Measurements from ENCODE around the gene RPS8.
"Not testable (repeated sequence)": the region's sequence is repeated elsewhere in the genome, so short reads cannot be mapped to it uniquely, and the experiment has no call there.

RPS8 gene

DNA sequence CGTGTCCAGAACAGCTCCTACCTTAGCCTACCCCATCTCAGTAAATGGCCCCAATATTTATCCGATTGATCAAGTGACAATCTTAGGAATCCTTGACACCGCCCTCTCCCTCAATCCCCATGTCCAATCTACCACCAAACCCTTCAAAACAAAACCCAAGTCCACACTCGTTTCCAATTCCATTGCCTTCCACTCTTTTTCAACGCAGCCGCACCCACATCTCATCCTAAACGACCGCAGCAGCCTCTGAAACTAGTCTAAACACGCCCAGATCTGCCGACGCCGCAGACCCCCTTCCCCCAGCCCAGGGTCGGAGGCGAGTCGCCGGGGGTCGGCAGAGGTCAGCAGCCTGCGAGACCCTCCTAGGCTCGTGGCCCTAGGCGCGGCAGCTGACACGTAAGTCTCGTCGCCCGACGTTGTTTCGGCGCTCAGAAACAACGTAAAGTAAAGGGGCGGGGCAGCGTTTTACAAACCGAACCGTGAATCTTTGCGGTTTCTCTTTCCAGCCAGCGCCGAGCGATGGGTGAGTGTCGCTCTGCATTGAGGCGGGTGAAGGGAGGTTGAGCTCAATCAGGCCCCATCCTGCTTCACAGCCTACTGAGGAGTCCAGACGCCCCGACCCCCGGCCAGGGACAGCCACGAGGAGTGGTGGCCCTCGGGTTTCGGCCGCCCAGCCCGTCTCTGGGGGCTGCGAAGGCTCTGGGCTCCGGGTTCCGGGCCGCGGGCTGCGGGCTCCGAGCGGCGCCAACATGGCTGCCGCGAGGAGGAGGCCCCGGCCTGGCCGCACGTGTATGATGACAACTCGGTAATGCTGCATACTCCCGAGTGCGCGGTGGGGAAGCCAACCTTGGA lies at the start of gene RPS8:
Gene RPS8, plus strand, starts transcription at position 463 of the 852 bp plus-strand sequence. Its CDS starts 57 bp downstream, at position 520.
- peak; percentile 89 for DNase-seq

DNA sequence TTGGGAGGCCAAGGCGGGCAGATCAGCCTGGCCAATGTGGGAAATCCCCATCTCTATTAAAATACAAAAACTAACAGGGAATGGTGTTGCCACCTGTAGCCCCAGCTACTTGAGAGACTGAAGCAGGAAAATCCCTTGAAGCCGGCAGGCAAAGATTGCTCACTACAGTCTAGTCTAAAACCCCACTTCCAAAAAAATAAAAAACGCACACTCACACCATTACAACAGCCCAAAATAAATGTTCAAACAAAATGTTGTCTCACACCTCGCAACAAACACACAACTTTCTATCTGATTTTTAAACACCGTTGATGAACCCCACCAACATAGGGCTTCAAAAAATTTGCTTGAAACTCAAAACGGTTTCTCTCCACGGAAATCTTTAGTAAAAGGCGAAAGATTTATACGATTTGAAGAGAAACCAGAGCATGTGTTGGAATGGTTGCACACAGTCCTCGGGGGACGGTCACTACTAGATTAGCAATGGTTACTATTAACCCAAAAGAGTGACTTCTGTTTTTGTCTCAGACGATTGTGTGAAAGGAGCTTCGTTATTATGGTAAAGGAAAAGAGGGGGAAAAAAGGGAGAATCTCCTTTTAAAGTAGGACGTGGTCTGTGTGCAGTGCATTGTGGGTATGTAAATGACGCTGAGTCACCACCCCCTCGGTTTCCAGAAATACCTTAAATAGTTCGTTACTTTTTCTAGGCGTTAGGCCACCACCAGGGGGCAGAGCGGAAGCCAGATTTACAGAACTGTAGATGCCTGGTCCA lies 44.4 kb upstream of the RPS8 start, which contains the start of gene RNU5D-1:
Gene RNU5D-1, minus strand, starts transcription at position 430 of the 772 bp plus-strand sequence.
- peak; percentile 95 for DNase-seq

DNA sequence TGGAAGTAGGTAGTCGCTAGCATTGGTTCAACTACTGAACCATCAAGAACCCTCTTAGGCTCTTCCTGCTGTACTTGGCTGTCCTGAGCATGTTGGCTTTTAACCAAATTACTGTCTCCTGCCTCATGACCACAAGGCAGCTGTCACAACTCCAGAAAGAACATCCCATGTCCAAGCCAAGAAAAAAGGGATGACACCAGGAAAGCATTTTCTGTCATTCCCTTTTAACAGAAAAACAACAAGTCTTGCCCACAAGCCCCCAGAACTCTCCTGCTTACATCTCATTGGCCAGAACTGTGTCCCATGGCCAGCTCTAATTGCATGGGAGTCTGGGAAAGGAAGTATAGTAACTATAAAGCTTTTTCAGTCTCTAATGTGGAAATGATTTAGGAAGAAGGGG lies 42.0 kb upstream of the RPS8 start:
- DNase-seq = no peak

DNA sequence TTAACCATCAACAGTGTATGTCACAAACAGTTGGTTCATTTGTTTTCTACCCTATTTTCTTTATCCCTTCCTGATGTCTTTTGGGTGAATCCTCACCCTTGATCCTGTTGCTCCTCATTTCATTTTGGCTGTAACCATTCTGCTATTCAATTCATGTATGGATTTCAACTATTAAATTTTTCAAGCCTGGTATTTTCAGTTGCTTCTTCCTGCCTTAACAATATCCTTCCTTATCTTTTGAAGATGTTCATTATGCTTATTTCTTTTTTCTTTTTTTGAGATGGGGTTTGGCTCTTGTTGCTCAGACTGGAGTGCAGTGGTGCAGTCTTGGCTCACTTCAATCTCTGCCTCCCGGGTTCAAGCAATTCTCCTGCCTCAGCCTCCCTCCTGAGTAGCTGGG lies 41.6 kb upstream of the RPS8 start:
- no peak for DNase-seq

DNA sequence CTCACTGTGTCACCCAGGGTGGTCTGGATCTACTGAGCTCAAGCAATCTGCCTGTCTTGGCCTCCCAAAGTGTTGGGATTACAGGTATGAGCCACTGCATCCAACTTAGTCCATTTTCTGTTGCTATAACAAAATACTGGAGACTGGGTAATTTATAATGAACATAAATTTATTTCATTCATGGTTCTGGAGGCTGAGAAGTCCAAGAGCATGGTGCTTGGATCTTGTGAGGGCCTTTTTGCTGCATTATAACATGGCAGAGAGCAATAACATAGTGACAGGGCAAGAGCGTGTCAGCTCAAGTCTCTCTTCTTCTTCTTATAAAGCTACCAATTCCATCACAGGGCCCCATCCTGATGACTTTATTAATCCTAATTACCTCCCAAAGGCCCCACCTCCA lies 39.3 kb upstream of the RPS8 start:
- DNase-seq = no peak

DNA sequence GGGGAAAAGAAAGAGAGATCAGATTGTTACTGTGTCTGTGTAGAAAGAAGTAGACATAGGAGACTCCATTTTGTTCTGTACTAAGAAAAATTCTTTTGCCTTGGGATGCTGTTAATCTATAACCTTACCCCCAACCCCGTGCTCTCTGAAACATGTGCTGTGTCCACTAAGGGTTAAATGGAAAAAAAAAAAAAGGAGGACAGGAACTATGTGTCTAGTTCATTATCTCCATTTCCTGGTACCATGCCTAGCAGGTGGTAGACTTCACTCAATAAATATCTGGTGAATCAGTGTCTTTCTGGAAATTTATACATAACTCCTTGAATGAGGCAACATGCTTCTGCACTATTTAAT lies 36.4 kb upstream of the RPS8 start:
- not testable (repeated sequence) for DNase-seq

DNA sequence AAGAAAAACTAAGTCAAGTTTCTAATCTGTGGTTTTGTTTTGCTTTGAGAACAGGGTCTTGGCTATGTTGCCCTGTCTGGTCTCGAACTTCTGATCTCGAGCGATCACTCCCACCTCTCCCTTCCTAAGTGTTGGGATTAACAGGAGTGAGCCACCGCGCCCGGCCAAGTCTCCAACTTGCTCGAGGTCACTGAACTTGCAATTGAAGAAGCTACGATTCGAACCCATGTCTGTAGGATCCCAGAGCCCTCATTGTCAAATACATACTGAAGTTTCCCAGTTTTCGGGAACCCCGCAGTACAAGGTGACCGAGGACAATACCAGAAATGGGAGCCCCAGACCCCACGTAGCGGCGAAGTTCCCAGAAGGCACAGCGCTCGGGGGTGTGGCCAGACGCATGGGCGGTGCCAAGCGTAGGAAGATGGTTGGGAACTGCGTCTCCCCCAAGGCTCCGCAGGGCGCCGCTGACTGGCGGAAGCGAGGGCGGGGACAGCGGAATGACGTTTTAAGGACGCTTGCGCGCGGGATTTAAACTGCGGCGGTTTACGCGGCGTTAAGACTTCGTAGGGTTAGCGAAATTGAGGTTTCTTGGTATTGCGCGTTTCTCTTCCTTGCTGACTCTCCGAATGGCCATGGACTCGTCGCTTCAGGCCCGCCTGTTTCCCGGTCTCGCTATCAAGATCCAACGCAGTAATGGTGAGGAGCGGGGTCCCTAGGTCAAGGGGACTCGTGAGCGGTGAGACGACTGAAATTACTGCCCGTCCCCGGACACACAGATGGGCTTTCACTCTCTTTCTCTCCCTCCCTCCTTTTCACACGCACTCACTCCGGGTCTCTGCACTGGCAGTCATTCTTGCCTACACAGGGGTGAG lies 35.8 kb upstream of the RPS8 start, which contains the start of gene KIF2C:
Gene KIF2C, plus strand, starts transcription at position 531 of the 872 bp plus-strand sequence. Its CDS starts 96 bp downstream, at position 627.
- DNase-seq = peak; percentile 96

DNA sequence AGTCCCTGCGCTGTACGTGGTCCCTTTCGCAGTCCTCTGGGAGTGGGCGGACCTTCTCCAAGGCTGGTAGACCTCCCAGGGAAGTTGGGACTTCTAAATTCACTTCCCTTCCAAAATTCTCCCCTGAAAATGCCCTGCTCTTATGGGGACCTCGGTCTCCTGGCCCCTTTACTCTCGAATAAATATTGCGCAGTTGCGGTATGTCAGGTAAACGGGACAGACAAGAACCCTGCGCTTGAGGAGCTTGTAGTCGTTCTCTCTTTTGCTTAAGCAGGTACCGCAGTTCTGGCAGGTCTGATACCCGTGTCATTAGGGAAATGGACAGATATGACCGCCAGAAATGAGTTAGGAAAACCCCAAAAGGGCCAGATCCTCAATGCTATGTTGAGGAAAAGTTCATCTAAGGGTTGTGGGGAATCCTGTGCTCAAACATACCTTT lies 35.1 kb upstream of the RPS8 start:
- no peak for DNase-seq

DNA sequence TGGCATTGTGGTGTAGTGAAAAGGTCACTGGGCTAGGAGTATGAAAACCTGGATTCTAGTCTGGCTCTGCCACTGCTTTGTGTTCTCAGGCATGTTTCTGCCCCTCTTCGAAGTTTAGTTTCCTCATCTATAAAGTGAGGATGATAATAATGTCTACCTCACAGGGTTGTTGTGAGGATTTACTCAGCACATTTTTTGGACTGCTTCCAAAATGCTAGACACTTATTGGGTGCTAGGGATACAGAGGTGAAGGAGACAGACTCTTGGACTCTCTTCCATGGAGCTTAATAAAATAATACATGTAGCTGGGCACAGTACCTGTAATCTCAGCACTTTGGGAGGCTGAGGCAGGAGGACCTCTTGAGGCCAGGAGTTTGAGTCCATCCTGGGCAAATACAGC lies 32.1 kb upstream of the RPS8 start:
- no peak for DNase-seq

DNA sequence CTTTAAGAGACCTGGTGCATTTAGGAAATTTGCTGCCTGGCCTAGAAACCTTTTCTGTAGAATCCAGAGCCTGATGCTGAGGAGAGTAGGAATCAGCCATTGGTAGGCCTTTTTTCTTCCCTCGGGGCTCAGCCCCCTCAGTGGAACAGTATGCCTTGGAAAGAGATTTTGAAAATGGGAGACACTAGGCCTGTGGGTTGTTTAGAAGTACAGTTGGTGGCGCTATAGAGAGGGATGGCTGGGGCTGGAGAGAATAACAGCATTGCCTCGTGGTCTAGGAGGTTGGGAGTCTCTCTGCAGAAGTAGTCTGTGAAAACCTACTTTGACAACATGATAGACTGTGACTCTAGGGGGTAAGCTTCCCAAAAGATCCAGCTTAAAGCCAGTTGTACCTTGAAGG lies 27.5 kb upstream of the RPS8 start:
- DNase-seq = no peak

DNA sequence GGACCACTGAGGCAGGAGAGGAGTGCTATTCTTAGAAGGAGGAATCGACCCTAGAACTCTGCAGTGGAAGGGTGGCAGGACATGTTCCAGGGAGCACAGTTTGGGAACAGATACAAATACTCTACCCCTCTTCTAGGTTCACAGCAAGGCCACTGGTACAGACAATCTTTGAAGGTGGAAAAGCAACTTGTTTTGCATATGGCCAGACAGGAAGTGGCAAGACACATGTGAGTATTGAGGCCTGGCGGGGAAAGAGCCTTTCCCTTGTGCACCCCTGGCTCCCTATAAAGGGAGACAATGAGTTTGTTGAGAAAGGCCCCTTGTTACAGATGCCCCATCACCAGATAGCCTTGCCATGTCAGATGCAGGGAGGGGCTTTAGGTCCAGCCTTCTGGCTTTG lies 17.9 kb upstream of the RPS8 start:
- DNase-seq = no peak

DNA sequence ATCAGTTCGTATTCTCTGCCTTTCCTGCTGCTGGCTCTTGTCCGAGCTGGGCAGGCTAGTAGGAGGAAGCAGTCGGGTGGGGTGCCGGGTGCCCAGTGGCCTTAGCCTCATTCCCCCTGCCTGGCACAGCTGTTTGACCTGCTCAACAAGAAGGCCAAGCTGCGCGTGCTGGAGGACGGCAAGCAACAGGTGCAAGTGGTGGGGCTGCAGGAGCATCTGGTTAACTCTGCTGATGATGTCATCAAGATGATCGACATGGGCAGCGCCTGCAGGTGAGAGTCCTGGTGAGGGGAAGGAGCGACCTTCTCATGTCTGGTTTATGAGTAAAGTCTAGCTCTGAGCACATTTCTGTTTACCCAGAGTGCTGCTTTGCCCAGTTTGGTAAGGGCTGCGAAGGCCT lies 16.3 kb upstream of the RPS8 start:
- no peak for DNase-seq

DNA sequence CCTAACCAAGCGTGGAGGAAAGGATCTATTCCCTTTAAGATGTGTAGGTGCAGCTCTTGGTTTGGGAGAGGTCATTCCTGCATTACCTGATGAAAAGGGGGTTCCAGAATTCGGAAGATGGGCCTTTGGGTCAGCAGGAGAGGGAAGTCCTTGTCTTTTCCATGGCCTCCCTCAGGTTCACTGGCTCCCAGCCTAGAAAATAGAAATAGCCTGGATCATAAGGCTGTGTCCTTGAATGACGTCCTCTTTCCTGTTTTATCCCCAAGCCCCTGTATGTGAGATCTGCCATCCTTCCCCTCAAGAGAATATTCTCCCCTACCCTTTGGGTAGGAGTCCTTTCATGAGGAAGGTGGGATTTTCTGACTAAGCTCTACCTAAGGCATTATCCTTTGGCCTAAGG lies 14.5 kb upstream of the RPS8 start:
- no peak for DNase-seq

DNA sequence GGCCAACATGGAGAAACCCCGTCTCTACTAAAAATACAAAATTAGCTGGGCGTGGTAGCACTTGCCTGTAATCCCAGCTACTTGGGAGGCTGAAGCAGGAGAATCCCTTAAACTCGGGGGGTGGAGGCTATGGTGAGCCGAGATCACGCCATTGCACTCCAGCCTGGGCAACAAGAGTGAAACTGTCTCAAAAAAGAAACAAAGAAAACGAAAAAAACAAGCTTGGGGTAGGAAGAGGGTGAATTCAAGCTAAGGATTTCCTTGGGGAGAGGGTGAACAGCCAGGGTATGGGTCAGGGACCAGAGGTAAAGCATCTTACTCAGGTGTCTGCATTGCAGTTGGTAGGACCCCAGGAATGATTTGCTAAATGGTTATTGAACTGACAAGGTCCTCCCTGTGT lies 8.9 kb upstream of the RPS8 start:
- DNase-seq = not testable (repeated sequence)

DNA sequence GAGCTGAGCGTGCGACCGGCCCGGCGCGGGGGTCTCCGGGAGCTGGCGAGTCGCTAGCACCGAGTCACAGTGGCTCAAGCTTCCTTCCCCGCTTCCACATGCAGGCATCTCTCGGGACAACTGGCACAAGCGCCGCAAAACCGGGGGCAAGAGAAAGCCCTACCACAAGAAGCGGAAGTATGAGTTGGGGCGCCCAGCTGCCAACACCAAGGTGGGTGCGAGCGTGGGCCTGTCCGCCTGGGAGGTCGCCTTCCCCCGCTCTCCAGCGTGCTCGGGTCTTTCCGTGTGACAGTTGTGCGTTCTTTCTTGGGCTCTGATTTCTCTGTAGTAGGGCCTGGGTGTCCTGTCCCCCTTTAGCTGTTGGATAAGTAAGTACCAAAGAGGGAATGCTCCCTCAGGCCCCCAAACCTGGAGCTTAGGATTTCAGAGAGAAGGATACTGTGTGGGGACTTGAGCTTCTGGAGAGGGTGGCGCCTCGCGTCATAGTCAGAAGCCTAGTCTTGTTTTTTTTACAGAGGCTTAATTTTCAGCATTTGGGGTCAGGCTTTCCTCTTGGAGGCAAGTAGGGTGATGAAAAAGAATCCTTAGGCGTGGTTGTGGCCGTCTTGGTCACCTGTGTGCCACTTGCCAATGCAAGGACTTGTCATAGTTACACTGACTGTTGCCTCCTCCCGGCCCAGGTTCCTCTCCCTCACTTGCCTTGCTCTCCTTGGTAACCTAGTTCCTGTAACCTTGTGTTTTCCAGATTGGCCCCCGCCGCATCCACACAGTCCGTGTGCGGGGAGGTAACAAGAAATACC lies 790 bp downstream of the RPS8 start:
- DNase-seq = no peak

DNA sequence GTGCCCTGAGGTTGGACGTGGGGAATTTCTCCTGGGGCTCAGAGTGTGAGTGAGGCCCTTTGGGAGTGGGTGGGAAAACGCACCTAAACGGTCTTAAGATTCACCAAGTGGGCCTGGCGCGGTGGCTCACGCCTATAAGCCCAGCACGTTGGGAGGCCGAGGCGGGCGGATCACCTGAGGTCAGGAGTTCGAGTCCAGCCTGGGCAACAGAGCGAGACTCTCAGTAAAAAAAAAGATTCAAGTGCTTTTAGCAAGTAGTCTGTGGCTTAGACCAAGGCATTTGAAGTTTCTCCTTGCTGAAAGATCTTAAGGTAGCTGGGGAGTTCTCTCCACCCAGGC lies 1.4 kb downstream of the RPS8 start:
- DNase-seq = no peak

DNA sequence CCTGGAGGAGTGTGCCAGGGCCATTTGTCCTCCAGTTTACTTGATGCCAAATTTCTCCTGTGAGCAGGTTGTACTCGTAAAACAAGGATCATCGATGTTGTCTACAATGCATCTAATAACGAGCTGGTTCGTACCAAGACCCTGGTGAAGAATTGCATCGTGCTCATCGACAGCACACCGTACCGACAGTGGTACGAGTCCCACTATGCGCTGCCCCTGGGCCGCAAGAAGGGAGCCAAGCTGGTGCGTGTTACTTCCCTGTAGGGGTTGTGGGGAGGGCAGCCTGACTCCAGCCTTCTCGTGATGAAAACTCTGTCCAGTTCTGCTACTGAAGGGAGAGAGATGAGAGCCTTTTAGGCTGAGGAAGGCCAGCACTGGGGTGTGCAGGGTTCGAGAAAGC lies 2.2 kb downstream of the RPS8 start:
- DNase-seq = no peak

DNA sequence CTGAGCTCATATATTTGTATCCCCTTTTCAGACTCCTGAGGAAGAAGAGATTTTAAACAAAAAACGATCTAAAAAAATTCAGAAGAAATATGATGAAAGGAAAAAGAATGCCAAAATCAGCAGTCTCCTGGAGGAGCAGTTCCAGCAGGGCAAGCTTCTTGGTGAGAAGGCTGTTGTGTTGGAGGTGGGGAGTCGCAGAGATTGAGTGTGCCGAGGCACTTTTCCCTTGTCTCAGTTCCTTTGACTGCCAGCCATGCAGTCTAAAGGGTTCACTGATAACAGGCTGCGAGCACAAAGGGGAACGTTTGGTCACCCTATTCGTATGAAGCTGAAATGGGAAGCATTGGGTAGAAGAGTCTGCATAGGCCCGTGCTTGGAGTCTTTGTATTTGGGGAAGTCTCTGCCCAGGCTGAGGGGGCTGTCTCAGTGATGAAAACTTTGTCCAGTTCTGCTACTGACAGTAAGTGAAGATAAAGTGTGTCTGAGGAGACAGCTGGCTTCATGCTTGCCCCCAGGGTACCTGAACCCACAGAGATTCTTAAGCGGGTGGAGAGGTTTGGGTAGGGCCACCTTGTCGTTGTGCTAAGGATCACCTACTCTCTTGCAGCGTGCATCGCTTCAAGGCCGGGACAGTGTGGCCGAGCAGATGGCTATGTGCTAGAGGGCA lies 2.8 kb downstream of the RPS8 start:
- DNase-seq = no peak

DNA sequence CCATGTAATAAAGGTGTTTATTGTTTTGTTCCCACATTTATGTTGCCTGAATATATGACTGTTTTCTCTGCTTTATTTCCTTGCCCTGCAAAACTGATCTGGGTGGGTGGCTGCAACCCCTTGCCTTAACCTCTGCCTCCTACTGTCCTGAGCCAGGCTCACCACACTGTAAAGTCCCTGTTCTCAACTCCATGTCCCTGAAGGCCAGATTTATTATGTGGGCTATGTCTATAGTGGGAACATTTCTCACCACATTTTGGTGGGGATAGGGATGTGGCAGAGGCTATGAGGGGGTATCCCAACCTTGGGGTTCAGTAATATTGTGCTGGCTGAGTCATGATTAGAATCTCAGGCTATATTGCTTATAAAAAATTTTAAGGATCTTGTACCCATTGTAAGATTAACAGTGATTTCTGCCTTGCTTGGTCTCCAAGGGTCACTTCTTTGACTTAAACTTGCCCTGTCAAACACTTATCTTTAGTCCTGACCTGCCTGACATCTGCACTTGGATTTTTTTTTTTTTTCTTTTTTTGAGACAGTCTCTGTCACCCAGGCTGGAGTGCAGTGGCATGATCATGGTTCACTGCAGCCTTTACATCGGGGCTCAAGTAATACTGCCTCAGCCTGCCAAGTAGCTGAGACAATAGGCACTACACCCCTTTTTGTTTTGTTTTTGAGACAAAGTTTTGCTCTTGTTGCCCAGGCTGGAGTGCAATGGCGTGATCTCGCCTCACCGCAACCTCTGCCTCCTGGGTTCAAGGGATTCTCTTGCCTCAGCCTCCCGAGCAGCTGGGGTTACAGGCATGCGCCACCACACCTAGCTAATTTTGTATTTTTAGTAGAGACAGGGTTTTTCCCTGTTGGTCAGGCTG lies 3.6 kb downstream of the RPS8 start:
- no peak for DNase-seq

DNA sequence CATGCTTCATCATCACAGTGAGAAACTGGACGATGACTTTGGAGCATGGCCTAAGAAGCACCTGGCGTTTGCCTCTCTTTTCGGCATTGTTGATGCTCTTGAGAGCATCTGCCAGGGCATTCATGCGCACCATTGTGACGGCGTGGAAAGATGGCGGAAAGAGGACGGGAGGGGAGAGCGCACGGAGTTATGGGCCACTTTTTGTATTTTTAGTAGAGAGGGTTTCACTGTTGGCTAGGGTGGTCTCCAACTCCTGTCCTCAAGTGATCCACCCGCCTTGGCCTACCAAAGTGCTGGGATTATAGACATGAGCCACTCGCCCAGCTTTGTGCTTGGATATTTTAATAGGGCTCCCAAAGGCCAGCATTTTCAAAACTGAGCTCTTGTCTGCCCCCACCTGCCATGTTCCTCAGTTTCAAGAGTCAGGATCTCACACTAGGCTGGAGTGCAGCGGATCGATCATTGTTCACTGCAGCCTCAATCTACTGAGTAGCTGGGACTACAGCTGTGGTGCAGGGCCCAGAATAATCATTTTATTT lies 5.3 kb downstream of the RPS8 start:
- no peak for DNase-seq
